GM19395 (cell line): Measurements from ENCODE around the gene PILRA.

Source experiments
- ATAC-seq: cut with Tn5 transposase; IDR thresholded peaks from one replicate; pipeline ENCODE4 v1.9.1; 2021; ENCODE audit warnings: mild to moderate bottlenecking, moderate library complexity; ENCODE audit not compliant: unreplicated experiment

Gene PILRA

DNA sequence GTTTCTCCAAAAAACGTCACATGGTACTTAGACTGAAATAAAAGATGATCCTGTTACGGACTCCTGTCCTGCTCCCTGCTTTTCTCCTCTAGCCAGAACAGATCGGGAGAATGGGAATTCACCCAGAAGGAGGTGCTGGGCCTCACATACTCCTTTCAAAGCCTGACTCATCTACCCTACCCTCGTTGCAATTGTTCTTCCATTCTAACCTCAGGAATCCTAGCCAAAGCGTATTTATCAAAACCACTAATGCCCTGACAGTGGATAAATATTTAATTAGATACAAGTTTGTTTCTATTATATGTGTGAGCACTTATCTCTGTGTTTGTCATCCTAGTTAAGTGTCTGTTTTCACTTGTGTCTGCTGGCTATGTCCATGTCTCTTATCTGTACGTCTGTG is 33.5 kb downstream of the PILRA start:
- no peak for ATAC-seq

DNA sequence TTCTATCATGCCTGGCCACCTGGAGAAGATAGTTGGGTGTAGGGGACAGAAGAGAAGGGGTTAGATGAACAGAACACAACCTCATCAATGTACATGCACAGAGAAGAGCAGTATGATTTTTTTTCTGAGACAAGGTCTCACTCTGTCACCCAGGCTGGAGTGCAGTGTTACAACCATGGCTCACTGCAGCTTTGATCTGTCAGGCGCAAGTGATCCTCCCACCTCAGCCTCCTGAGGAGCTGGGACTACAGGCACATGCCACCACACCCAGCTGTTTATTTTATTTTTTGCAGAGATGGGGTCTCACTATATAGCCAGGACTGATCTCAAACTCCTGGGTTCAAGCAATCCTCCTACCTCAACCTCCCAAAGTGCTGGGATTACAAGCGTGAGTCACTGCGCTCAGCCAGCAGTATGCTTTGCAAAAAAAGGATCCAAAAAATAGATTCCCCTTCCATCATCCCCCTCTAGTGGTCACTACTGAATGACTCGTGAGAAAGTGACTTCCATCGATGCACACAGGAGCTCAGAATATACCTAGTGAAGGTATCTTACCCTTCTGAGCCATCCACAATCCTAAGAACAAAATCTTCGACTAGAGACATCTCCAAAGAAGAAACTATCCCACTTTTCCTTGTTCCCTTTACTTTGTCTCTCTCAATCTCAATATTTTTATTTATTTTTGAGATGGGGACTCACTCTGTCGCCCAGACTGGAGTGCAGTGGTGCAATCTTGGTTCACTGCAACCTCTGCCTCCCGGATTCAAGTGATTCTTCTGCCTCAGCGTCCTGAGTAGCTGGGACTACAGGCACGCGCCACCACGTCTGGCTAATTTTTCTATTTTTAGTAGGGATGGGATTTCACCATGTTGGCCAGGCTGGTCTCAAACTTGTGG is 34.2 kb downstream of the PILRA start:
- no peak for ATAC-seq

DNA sequence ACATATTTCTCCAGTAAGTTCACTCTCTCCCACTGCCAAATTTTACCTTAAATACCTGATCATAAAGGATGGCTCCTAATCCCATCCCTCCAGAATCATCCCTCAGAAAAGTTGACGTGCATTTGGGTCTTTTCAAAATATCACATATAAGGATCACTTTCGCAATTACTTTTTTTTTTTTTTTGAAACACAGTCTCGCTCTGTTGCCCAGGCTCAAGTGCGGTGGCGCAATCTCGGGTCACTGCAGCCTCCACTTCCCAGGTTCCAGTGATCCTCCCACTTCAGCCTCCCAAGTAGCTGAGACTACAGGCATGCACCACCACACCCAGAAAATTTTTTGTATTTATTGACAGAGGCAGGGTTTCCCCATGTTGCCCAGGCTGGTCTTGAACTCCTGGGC is 37.8 kb downstream of the PILRA start:
- ATAC-seq = no peak

DNA sequence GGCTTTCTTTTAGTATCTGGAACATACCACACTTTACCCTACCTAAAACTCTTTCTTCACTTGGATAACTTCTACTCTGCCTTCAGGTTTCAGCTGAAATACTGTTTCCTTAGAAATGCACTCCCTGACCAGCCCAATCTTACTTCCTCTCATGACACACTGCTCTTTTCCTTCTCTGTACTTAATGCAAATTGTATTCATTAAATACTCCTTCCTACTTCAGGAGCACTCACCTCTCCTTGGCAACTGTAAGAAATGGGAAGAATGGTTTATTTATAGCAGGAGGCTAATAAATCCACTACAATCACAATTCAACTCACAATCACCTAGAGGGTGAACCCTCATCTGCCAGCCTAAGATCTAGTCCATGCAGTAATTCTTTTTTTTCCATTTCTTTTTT is 40.1 kb downstream of the PILRA start:
- no peak for ATAC-seq

DNA sequence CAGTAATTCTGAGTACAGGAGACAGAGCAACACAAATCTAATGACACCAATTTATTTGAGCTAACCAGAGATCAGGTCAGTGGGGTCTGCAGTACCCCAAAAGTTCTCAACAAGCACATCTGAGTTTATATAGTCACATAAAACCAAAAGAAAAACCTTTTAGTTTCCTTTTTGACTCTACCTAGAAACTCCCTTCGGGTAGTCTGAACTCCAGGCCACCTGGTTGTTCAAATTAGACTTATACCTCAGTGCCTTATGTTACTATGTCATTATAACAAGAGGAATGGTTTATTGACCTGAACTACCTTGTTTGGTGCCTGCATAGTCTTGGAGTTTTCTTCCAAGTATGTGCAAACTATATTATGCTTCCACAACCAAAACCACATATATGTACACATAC is 40.6 kb downstream of the PILRA start:
- no peak for ATAC-seq

DNA sequence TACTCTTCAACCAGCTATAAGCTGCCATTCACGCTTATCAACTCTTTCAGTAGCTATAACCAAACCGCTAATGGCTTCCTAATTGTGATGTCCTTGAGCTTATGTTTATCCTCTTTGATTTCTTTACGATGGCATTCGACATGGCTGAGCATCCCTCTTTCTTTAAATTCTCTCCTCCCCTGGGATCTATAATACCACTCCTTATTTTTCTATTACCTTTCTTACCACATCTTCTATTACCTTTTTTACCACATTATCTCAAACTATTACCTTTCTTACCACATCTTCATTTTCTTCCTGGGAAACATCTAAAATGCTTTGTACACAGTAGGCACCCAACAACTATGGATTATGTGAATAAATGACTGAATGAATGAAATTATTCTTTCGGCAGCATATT is 42.2 kb downstream of the PILRA start:
- ATAC-seq = no peak

DNA sequence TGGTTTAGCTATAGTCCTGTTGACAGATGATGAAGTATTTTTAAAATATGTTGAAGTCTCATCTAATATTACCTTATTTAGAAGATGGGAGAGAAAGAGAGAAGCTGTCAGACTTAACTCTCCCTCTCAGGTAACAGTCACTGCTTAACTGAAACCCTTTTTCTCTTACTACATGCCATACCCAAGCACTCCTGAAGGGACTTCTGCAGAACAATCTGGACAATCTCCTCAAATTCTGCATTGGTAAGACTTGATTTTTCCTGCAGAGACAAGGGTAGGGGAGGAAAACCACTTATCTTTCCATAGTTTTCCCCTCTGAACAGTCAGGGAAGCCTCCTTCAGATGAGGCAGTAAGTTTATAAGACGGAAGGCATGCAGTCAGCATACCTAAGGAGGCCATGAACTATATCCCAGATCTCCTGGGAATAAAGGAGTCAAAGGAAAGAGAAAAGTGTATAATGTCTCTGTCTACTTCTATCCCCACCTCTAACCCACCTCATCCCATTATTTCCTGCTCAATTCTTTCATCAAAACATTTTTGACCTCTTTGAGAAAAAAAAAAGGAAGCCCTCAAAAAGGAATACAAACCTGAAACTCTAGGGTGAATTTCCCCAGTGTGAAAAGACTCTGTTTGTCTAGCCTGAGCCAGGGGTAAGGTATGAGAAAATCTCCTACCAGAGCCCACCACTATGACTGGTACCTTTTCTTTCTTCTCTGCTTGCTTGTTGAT is 45.8 kb downstream of the PILRA start:
- ATAC-seq = no peak

DNA sequence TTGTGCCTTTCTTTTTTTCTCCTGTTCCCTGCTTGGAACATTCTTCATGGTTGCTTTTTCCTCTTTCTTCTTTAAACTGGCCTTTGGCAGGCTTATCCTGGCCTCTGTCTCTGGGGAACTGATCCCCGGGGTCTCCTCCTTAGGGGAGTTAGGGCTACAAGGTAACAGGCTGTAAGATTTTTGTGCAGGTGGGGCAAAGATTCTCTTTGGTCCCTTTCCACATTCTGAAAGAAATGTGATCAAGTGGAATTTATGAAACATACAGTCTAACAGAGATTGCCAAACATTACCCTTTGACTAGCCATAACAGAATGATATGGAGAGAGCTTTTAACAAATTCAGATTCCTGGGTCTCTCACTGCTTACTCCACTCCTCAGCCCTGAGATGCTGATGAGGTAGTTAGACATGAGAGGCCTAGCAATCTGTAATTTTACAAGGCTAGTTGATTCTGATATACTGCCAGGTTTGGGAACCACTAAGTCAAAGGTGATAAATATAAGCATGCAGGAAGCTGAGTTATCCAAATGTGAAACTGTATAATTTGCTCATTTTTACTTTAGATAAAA is 46.5 kb downstream of the PILRA start:
- no peak for ATAC-seq

DNA sequence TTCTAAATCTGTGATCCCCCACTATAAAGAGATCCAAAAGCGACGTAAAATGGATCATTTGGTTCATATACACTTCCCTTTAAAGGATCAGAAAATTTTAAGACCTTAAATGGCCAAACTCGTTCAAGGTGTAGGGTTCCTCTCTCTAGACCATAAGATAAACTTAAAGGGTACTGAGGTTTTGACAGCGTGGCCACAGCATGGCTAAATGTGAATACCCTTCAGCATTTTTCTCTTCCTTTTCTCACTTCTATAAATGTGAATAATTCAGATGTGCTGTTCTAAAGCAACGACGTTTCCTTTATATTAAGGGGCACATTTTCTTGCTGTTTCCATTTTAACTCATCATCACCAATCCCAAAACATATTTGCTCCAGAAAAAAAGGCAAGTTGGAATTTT is 50.0 kb downstream of the PILRA start:
- ATAC-seq = no peak

DNA sequence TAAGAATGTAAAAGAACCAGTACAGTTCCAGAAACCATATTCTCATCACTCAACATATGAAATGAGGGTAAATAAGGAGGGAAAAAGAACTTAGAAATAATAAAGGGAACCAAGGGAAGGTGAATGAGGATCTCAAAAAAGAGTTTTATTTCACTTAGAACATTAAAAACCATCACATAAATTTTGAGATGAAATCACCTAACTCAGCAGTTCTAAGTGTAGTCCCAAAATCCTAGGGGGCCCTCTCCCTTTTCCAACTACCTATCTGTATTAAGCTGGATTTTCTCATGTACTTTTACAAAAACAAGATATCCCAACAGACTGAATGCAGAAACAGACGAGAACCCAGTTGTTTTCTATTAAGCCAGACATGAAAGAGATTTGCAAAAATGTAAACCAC is 52.1 kb downstream of the PILRA start:
- ATAC-seq = no peak

DNA sequence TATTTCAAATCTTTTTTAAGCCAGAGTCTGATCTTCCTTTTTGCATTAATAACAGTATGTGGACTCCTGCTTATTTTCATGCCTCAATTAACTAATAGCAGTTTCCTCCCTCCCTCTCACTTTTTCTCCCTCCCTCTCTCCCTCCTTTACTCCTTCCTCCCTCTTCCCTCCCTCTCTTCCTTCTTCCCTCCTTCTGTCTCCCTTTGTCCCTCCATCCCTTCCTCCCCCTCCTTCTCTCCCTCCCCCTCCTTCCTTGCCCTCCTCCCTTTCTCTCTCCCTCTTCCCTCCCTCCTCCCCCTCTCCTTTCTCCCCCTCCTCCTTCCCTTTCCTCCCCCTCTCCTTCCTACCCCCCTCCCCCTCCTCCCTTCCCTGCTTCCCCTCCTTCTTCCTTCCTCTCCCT is 53.2 kb downstream of the PILRA start:
- ATAC-seq = no peak

DNA sequence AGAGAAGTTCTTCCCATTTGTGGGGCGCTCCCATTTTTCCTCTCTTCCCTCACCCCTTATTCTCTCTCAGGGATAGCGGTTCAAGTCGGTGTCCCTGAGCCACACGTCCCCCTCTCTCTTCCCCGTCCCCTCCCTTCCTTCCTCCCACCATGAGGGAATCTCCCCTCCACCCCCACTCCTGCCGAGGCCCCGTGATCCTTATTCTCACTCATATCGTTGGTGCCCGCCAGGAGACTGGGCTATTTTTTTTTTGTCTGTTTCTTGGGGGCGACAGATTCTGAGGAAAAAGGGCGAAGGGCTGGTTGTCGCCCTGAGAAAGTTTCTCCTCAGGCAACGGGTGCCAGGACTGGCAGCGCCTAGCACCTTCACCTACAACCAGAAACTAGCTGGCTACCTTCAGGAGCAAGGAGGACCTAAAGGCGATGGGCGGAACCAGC is 54.5 kb downstream of the PILRA start:
- ATAC-seq = no peak

DNA sequence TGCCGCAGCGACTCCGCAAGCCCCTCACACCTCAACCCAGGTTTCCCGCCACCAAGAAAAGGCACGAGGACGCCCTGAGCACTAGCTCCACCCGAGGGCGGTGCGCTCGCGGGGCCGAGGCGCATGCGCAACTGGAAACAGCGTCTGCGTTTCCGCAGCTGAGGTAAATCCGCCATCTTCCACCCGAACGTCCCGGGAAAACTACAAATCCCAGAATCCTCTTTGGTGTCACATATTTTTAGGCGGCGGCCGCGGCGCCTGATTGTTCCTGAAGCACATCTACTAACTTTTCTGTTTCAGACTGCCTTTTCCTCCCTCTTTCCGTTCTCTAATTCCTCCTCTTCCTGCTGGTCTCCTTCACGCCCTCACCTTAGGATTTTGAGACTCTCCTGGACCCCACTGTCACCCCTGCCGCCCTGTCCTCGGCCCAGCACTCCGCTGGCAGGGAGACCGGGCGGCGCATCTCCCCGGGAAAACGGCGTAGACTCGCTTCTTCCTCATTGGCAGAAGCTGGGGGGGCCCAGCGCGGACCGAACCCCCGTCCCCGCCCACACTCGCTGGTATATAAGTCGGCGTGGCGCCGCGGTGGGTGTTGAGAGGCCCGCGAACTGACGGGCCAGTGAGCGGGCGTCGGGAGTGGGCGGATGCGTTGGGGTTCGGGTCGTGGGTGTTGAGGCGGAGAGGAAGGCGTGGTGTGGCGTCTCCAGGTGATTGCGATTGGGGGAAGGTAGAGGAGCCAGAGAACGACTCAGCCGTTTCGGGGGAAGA is 55.1 kb downstream of the PILRA start, which contains the start of gene ZCWPW1:
ZCWPW1 (minus strand) TSS at position 505 of the 768 bp plus-strand sequence. CDS start 8,054 bp downstream, outside the sequence.
- ATAC-seq = peak; percentile 47

DNA sequence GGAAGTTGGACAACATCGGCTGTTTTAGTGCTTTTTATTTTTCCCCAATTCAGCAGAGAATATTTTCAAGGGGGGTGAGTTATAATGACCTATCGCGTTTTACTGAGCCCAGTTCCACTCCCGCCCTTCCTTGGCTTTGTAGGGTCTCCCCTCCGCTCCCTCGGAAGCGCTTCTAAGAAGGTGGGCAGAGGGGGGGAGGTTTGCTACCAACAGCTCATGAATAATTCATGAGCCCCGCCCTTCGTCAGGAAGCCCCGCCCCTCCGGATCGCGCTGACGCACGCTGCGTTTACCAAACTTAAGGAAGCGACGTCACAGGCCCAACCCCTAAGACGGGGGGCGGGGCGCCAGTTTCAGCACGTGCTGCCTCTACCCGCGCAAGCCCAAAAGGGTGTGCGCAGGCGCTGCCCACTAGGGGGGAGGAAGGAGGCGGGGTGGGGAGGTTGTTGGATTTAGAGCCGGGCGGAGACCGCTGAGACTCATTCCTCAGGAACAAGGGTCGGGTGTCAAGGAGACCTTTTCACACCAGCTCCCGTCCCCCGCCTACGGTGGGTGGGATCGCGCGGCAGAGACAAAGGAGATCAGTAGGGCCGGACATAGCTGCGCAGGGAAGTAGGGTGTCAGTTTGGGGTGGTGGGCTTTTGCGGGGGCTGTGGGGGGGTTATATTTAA is 55.8 kb downstream of the PILRA start:
- ATAC-seq = peak; percentile 51

DNA sequence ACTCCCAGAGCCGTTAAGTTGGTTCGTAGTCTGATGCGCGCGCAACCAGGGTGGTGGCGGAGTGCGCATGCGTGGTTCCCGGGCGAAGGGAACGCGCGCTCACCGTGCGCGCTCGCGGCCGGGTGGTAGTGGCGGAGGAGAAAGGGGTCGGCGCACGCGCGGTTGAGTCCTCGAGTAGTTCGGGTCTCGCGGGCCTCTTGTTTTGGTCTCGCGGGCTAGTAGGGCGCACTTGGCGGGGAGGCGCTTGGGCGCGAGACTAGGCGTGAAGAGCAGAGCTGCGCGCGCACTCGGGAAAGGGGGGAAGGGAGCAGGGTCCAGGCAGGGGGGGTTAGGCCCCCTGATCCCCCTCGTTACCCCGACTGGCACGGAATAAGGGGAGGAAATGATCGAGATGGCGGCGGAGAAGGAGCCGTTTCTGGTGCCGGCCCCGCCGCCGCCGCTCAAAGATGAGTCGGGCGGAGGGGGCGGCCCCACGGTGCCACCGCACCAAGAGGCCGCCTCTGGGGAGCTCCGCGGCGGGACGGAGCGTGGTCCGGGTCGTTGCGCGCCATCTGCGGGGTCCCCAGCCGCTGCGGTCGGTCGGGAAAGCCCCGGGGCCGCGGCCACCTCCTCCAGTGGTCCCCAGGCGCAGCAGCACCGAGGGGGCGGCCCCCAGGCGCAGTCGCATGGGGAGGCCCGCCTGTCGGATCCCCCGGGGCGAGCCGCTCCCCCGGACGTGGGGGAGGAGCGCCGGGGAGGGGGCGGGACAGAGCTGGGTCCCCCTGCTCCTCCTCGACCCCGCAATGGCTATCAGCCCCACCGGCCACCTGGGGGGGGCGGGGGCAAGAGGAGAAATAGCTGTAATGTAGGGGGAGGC is 56.6 kb downstream of the PILRA start, which contains the start of gene MEPCE:
MEPCE (plus strand) TSS at position 195 of the 856 bp plus-strand sequence; CDS start at position 383, 188 bp downstream.
- peak; percentile 31 for ATAC-seq

DNA sequence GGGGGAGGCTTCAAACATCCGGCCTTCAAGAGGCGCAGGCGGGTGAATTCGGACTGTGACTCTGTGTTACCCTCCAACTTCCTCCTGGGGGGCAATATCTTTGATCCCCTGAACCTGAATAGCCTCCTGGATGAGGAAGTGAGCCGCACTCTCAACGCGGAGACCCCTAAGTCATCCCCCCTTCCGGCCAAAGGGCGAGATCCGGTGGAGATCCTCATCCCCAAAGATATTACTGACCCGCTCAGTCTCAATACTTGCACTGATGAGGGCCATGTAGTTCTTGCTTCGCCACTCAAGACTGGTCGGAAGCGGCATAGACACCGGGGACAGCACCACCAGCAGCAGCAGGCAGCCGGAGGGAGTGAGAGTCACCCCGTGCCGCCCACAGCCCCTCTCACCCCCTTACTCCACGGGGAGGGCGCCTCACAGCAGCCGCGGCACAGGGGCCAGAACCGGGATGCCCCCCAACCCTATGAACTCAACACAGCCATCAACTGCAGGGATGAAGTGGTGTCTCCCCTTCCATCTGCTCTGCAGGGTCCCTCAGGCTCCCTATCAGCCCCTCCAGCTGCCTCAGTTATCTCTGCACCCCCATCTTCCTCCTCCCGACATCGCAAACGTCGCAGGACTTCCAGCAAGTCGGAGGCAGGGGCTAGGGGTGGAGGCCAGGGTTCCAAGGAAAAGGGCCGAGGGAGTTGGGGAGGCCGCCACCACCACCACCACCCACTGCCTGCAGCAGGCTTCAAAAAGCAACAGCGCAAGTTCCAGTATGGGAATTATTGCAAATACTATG is 57.4 kb downstream of the PILRA start:
- ATAC-seq = no peak

DNA sequence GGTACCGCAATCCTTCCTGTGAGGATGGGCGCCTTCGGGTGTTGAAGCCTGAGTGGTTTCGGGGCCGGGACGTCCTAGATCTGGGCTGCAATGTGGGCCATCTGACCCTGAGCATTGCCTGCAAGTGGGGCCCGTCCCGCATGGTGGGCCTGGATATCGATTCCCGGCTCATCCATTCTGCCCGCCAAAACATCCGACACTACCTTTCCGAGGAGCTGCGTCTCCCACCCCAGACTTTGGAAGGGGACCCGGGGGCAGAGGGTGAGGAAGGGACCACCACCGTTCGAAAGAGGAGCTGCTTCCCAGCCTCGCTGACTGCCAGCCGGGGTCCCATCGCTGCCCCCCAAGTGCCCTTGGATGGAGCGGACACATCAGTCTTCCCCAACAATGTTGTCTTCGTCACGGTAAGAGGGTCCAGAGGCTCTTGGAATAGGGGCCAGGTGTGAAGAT is 58.0 kb downstream of the PILRA start:
- no peak for ATAC-seq

DNA sequence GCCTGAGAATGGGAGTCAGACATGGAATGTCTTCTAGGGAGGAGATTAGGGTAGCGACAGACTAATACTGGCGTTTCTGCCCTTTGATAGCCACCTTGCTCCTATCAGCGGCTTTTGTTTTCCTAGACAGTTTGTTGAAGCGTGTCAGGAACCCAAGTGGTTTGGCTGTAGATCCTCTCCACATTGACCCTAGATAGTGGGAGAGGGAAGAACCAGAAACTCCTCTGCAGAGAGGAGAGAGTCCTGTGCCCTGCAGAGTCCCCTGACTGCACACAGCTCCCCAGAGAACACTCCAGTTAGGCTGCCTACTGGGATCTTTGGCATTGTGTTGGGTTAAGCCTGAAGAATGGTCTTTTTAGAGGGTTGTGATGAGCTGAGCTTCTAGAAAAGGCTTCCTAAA is 58.8 kb downstream of the PILRA start:
- no peak for ATAC-seq
